GM13976 (cell line): ENCODE measurements around the gene SLC6A6.
A peak's percentile ranks its signal among the peaks of the same experiment; 100 is the strongest.

ENCODE experiments used
- DNase-seq: peaks from one replicate; pipeline ENCODE4 v3.0.0; 2012; ENCODE audit warnings: low spot score
- in situ Hi-C: fragments of 300-500 bp; cut with MboI; formaldehyde crosslinking; loops from one replicate; pipeline ENCODE4 v1.12.0; 2022; ENCODE audit warnings: low sequenced_read_pairs, mixed read lengths, inconsistent platforms; ENCODE audit not compliant: unreplicated experiment
- TF ChIP-seq, protein P1 (sequence below): IDR thresholded peaks from 2 replicates; pipeline ENCODE4 v1.5.1; 2012; ENCODE audit warnings: borderline replicate concordance, mild to moderate bottlenecking; ENCODE audit not compliant: insufficient read depth; ENCODE audit errors: extremely low read depth, missing control alignments, control extremely low read depth

The SLC6A6 gene

DNA sequence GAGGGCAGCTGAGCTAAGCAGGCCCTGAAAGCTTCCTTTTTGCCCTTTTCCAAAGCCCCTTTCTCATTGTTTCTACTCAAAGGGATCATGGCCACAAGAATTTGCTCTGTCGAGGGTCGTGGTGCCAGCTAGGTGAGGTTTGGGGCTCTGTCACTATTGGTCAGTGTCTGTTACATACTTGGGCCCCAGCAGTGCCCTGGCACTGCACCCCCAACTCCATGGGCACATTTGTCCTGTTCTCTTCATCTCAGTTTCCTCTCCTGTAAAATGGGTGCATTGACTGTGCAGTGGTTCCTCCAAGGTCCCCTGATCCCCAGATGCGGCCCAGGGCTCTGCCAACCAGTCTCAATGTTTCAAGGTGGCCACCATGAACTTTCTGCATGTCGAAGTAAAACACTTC, 62.1 kb downstream of the SLC6A6 start:
- TF ChIP-seq, protein P1, sequence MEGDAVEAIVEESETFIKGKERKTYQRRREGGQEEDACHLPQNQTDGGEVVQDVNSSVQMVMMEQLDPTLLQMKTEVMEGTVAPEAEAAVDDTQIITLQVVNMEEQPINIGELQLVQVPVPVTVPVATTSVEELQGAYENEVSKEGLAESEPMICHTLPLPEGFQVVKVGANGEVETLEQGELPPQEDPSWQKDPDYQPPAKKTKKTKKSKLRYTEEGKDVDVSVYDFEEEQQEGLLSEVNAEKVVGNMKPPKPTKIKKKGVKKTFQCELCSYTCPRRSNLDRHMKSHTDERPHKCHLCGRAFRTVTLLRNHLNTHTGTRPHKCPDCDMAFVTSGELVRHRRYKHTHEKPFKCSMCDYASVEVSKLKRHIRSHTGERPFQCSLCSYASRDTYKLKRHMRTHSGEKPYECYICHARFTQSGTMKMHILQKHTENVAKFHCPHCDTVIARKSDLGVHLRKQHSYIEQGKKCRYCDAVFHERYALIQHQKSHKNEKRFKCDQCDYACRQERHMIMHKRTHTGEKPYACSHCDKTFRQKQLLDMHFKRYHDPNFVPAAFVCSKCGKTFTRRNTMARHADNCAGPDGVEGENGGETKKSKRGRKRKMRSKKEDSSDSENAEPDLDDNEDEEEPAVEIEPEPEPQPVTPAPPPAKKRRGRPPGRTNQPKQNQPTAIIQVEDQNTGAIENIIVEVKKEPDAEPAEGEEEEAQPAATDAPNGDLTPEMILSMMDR, result no peak
- in situ Hi-C loops, result no loop called here
- no peak for DNase-seq

DNA sequence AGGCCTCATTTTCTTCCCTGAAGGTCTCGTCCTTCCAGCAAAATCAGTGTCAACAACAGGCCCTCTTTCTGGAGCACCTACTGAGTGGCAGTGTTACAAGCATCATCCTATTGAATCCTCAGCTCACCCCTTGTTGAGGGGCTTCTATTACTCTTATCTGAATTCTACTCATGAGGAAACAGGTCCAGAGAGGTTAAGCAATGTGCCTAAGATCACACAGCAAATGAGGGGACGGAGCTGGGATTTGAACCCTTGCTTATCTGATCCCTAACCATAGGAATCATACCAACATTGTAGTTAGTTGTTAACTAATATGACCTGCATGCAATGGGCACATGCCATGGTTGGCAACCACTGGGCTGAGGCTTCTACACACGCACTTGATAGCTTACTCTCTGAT, 63.0 kb downstream of the SLC6A6 start:
- in situ Hi-C loops, result no loop called here
- TF ChIP-seq, protein P1, result no peak
- no peak for DNase-seq

DNA sequence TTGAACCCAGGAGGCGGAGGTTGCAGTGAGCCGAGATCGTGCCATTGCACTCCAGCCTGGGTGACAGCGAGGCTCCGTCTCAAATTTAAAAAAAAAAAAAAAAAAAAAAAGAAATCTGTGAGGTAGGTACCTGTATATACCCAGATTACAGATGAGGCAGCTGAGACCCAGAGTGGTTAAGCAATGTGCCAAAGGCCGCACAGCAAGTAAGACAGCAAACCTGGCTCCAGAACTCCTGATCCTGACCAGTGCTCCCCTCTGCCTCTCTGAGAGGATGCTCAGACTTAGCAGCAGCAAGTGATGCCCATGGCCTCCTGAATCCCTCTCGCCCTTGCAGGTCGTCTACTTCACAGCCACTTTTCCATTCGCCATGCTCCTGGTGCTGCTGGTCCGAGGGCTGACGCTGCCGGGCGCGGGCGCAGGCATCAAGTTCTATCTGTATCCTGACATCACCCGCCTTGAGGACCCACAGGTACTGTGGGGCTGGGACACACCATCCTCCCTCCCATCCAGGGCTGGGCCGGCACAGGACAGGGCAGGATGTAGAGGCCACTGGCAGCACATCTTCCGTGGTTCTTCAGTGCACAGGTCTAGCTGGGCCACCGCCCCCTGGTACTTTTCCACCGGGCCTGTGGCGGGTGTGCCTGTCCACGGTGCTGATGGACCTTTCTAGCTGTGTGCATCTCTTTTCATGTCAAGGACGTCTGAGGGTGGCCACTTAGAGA, 63.9 kb downstream of the SLC6A6 start:
- in situ Hi-C loops, result no loop called here

DNA sequence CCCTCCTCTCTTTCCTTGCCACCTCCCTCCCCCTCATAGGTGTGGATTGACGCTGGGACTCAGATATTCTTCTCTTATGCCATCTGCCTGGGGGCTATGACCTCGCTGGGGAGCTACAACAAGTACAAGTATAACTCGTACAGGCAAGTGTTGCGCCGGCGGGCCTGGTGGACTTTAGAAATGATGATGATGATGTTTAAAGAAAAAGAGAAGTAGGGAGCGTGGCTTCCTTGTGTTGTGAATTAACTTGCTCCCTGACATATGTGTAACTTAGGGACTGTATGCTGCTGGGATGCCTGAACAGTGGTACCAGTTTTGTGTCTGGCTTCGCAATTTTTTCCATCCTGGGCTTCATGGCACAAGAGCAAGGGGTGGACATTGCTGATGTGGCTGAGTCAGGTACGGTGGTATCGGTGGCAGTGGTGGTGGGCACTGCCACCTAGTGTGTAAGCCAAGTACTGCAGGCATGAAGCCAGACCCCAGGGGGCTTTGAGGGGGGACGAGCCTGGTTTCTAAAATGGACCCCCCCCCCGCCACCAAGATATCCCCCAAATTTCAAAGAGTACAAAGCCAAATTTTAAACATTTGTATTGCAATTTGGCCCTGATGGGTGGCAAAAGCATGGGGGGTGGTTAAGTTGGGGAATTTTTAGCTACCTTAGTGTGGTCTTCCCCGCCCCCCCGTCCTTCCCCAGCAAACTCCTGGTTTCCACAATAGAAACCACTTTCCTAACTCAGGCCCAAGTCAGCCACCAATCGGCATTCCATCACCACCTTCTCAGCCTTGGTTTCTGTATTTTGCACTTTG, 65.6 kb downstream of the SLC6A6 start:
- DNase-seq, result peak; percentile 86
- in situ Hi-C loops, result no loop called here
- TF ChIP-seq, protein P1, result peak; percentile 91

More for the DNA sequence above, 63.9 kb downstream of the SLC6A6 start:
- TF ChIP-seq, protein P1, result no peak
- DNase-seq, result no peak

DNA sequence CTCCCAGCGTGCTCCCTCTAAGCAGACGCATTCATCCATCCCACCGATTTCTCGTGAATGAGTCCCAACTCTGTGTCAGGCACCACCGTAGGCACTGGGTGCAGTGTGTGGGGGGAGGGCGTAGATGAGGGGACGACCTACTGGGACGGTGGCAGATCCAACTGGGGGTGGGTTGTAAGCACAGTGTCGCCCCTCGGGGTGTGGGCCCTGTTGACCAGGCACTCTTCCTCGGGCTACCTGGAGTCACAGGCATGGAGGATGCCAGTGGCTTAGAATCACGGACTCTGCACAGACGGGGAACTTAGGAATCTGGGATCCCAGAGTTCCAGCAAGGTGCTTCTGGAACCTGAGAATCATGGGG, 66.2 kb downstream of the SLC6A6 start:
- no peak for DNase-seq
- in situ Hi-C loops, result no loop called here
- TF ChIP-seq, protein P1, result no peak

DNA sequence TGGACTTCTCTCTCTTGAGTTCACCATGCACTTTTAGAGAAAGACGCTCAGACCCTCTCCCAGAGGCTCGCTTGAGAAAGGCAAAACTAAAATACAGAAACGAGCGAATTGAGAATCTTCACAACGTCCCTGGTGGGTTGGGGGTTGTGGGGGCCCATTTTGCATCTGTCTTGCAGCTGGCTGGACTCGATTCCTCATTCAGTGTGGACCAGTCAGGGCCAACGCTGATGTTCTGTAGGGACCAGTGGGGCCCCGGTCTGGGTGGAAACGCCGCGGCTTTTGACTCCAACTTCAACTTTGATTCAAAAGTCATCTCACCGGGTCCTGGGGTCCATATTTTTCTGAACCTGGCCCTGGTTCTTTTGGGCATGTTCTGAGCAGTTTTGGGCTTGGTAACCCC, 68.1 kb downstream of the SLC6A6 start:
- DNase-seq, result no peak
- in situ Hi-C loops, result no loop called here
- TF ChIP-seq, protein P1, result no peak
